Naive thymus-derived CD4-positive, alpha-beta T cell (primary cell): ENCODE results near the gene C1QTNF1. TPM values are rescaled to one million over a fixed set of nuclear protein-coding genes. Genes with fewer than 3 reads are reported as not detected.

Source experiments
- ATAC-seq: fragments of 150-1000 bp; cut with Tn5 transposase; 2 replicates; pipeline ENCODE4 v1.10.0; 2021; ENCODE audit warnings: mild to moderate bottlenecking, moderate library complexity
- CTCF ChIA-PET: fragments of 350-600 bp; sonication (Branson Sonifier 250); formaldehyde crosslinking; loops from one replicate; lab custom pipeline; 2021; ENCODE audit warnings: antibody characterized with exemption; lab: Charles Lee
- POLR2A ChIA-PET: fragments of 350-600 bp; sonication (Branson Sonifier 250); formaldehyde crosslinking; loops from one replicate; lab custom pipeline; 2021; ENCODE audit warnings: antibody characterized with exemption, inconsistent platforms; lab: Charles Lee
- DNase-seq, 9 donors: peaks; one replicate each; pipeline versions ENCODE4 v3.0.0 to v3.0.0-alpha.2; 2020 to 2022; ENCODE audit warnings: mixed read lengths in 1 of 9
- H3K27ac ChIP-seq: one replicate; pipeline ENCODE4 v1.7.0; 2013; ENCODE audit warnings: mild to moderate bottlenecking, low read depth, low read length, moderate library complexity
- H3K27me3 ChIP-seq, 2 donors: one replicate each; pipeline ENCODE4 v1.7.0; 2013; ENCODE audit warnings: low read length in 2 of 2, mild to moderate bottlenecking in 2 of 2, moderate library complexity in 2 of 2; ENCODE audit not compliant: control insufficient read depth in 2 of 2, insufficient read depth in 2 of 2
- H3K36me3 ChIP-seq, 3 experiments: 1 replicate in 2 of 3; 2 replicates in 1 of 3; pipeline ENCODE4 v1.7.0; 2013; ENCODE audit warnings: low read length in 3 of 3, mild to moderate bottlenecking in 3 of 3, moderate library complexity in 1 of 3; ENCODE audit not compliant: insufficient read depth in 3 of 3, control insufficient read depth in 2 of 3
- H3K4me1 ChIP-seq, 2 donors: one replicate each; pipeline ENCODE4 v1.7.0; 2013; ENCODE audit warnings: low read length in 2 of 2, mild to moderate bottlenecking in 2 of 2, moderate library complexity in 1 of 2; ENCODE audit not compliant: control insufficient read depth in 2 of 2, insufficient read depth in 2 of 2
- H3K4me3 ChIP-seq: 2 replicates; pipeline ENCODE4 v1.7.0; 2013; ENCODE audit warnings: mild to moderate bottlenecking, low read length
- H3K9me3 ChIP-seq, 3 experiments: 1 replicate in 2 of 3; 2 replicates in 1 of 3; pipeline ENCODE4 v1.7.0; 2013; ENCODE audit warnings: low read length in 3 of 3; ENCODE audit not compliant: control insufficient read depth in 2 of 3
- H3K27ac Mint-ChIP-seq, 9 donors: one replicate each; pipeline ENCODE4 v1.8.0; 2020 to 2022; ENCODE audit warnings: mixed read lengths in 9 of 9, mild to moderate bottlenecking in 8 of 9, moderate library complexity in 5 of 9, inconsistent platforms in 2 of 9
- H3K27me3 Mint-ChIP-seq, 5 donors: one replicate each; pipeline ENCODE4 v1.8.0; 2021 to 2022; ENCODE audit warnings: mixed read lengths in 5 of 5, mild to moderate bottlenecking in 1 of 5
- H3K36me3 Mint-ChIP-seq, 5 donors: one replicate each; pipeline ENCODE4 v1.8.0; 2020 to 2022; ENCODE audit warnings: mixed read lengths in 5 of 5, mild to moderate bottlenecking in 3 of 5, inconsistent platforms in 1 of 5
- H3K4me1 Mint-ChIP-seq, 7 donors: one replicate each; pipeline ENCODE4 v1.8.0; 2020 to 2022; ENCODE audit warnings: mixed read lengths in 7 of 7, mild to moderate bottlenecking in 3 of 7, inconsistent platforms in 1 of 7
- H3K4me3 Mint-ChIP-seq, 10 donors: one replicate each; pipeline ENCODE4 v1.8.0; 2020 to 2022; ENCODE audit warnings: mild to moderate bottlenecking in 10 of 10, mixed read lengths in 10 of 10, moderate library complexity in 6 of 10, inconsistent platforms in 2 of 10
- H3K9me3 Mint-ChIP-seq, 11 donors: one replicate each; pipeline ENCODE4 v1.8.0; 2020 to 2022; ENCODE audit warnings: mixed read lengths in 11 of 11, mild to moderate bottlenecking in 4 of 11, inconsistent platforms in 1 of 11, moderate library complexity in 1 of 11
- intact Hi-C, 2 donors: fragments of 100-400 bp; cut with micrococcal nuclease; formaldehyde crosslinking; loops; one replicate each; pipeline ENCODE4 v1.15.1; 2023
- polyA plus RNA-seq, 2 donors: library from polyadenylated mRNA; unstranded; fragments of 300-500 nt; fragmentation: Illumina TruSeq; gene quantifications; one replicate each; pipeline ENCODE4 v1.2.3, GENCODE V29; 2021
- total RNA-seq, 6 experiments: library from RNA in 5 of 6; stranded (reverse) in 5 of 6; gene quantifications; 1 replicate in 5 of 6; 2 replicates in 1 of 6; pipeline ENCODE4 v1.2.3 and lab custom pipeline; 2021 to 2026

The C1QTNF1 gene
- total and polyA plus RNA-seq, 7 experiments from 2014 or later = 0.10 TPM; not detected in 6

GRCh38 chr17:79075446-79075750 is 51.4 kb downstream of the C1QTNF1 start:
- DNase-seq (peak in 6 of 9 donors; percentile 22 to 49 (median 44)), ATAC-seq (peak; percentile 23)
- peaks cover 0 to 2% (median 0%) of the 10 kb centered on the region in 5 donors for H3K27me3 Mint-ChIP-seq
- peaks cover 9 to 26% (median 18%) of the 10 kb centered on the region in 7 donors for H3K4me1 Mint-ChIP-seq
- peak overlapping the region; percentile 64 for H3K4me3 ChIP-seq
- peaks cover 8 to 14% of the 10 kb centered on the region in 2 donors for H3K4me1 ChIP-seq
- peak overlapping the region; percentile 85 to 95 (median 90) for H3K4me3 Mint-ChIP-seq
- peaks cover 0 to 26% (median 0%) of the 10 kb centered on the region in 3 experiments for H3K36me3 ChIP-seq
- H3K27ac ChIP-seq = peak overlapping the region; percentile 74
- H3K27ac Mint-ChIP-seq = peak overlapping the region; percentile 53 to 92 (median 88)
- peaks cover under 1 to 18% (median 3%) of the 10 kb centered on the region in 5 donors for H3K36me3 Mint-ChIP-seq
- CTCF ChIA-PET = interaction anchor here (1.7 to 3.0 kb wide), 3 partner anchors 10 to 12 kb away, joined by 6 to 11 read pairs (median 10); no protein-coding TSS in a partner anchor
- no peaks in the 10 kb centered on the region for H3K27me3 ChIP-seq
- no peaks in the 10 kb centered on the region for H3K9me3 ChIP-seq
- POLR2A ChIA-PET = no interaction called here
- no peaks in the 10 kb centered on the region for H3K9me3 Mint-ChIP-seq
- intact Hi-C loops = loop anchor here in 1 of 2 donors (10.0 kb wide), 1 partner anchor 919 kb away; no protein-coding TSS in a partner anchor

DNA sequence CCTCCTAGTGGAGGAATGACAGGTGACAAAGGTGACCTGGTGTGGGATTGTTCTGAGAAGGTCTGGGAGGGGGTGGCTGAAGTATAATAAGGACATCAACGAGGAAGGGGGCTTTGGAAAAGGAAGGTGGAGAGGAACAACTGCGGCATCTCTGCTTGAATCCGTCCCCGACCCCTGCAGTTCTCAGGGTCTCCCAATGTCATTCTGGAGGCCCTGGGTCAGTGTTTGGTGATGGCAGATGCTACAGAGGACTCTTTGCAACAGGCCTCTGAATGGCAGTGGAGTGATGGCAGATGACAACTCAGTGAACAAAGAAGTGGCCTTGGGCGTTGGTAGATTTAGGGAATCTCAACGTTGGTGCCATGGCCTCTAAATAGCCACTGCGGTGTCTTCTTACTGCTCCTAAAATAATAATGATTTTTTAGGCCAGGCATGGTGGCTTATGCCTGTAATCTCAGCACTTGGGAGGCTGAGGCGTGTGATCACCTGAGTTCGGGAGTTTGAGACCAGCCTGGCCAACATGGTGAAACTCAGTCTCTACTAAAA is 52.0 kb downstream of the C1QTNF1 start:
- CTCF ChIA-PET = interaction anchor here (3.0 kb wide), 1 partner anchor 12 kb away, joined by 11 read pairs; no protein-coding TSS in a partner anchor
- Histone ChIP-seq H3K36me3 (peaks cover 0 to 31% (median 0%) of the 10 kb centered on the region in 3 experiments), H3K4me1 (peaks cover 8 to 14% of the 10 kb centered on the region in 2 donors), H3K9me3 (no peaks in the 10 kb centered on the region), H3K4me3 (peak overlapping the region; percentile 64), H3K27me3 (no peaks in the 10 kb centered on the region), H3K27ac (peak overlapping the region; percentile 74)
- intact Hi-C loops = loop anchor here in 1 of 2 donors (10.0 kb wide), 1 partner anchor 919 kb away; no protein-coding TSS in a partner anchor
- peak overlapping the region; percentile 85 to 95 (median 90) for H3K4me3 Mint-ChIP-seq
- H3K4me1 Mint-ChIP-seq = peaks cover 9 to 26% (median 18%) of the 10 kb centered on the region in 7 donors
- ATAC-seq (no peak), DNase-seq (no peak)
- peak overlapping the region; percentile 53 to 92 (median 88) for H3K27ac Mint-ChIP-seq
- peaks cover 5 to 23% (median 6%) of the 10 kb centered on the region in 5 donors for H3K36me3 Mint-ChIP-seq
- POLR2A ChIA-PET = no interaction called here
- H3K9me3 Mint-ChIP-seq = no peaks in the 10 kb centered on the region
- H3K27me3 Mint-ChIP-seq = no peaks in the 10 kb centered on the region

DNA sequence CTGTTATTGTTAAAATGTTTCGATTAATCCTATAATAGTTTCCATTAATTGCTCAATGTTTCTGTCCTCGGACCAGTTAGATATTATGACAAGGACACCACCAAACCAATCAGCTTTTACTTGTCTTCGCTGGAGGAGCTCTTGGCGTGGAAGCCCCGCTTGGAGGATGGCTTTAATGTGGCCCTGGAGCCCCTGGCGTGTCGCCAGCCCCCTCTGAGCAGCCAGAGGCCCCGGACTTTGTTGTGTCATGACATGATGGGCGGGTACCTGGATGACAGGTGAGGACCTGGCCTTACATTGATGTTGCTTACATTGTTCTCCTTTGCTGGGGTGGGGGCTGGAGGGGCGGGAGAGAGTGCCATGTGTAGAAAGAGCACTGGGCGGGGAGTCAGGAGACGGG is 53.6 kb downstream of the C1QTNF1 start:
- H3K36me3 Mint-ChIP-seq = peaks cover 5 to 27% (median 6%) of the 10 kb centered on the region in 5 donors
- ATAC-seq (no peak), DNase-seq (no peak)
- H3K9me3 Mint-ChIP-seq = no peaks in the 10 kb centered on the region
- ChIA-PET POLR2A (no interaction called here), CTCF (no interaction called here)
- H3K36me3 ChIP-seq = peaks cover 0 to 45% (median under 1%) of the 10 kb centered on the region in 3 experiments
- peak overlapping the region in 3 of 9 donors; percentile 5 to 17 (median 9) for H3K27ac Mint-ChIP-seq
- H3K4me3 ChIP-seq = no peak overlapping the region
- H3K27me3 Mint-ChIP-seq = no peaks in the 10 kb centered on the region
- H3K27me3 ChIP-seq = no peaks in the 10 kb centered on the region
- no peaks in the 10 kb centered on the region for H3K9me3 ChIP-seq
- intact Hi-C loops = loop anchor here in 1 of 2 donors (10.0 kb wide), 1 partner anchor 917 kb away; no protein-coding TSS in a partner anchor
- peaks cover 14 to 26% (median 18%) of the 10 kb centered on the region in 7 donors for H3K4me1 Mint-ChIP-seq
- H3K27ac ChIP-seq = peak overlapping the region; percentile 21
- H3K4me1 ChIP-seq = peaks cover 8 to 14% of the 10 kb centered on the region in 2 donors
- H3K4me3 Mint-ChIP-seq = no peak overlapping the region

- ATAC-seq (no peak), DNase-seq (no peak)
- H3K36me3 ChIP-seq = peaks cover 0 to 55% (median 4%) of the 10 kb centered on the region in 3 experiments
- no peaks in the 10 kb centered on the region for H3K9me3 ChIP-seq
- H3K36me3 Mint-ChIP-seq = peaks cover 5 to 27% (median 6%) of the 10 kb centered on the region in 5 donors
- peaks cover 13 to 26% (median 18%) of the 10 kb centered on the region in 7 donors for H3K4me1 Mint-ChIP-seq
- intact Hi-C loops = loop anchor here in 1 of 2 donors (10.0 kb wide), 1 partner anchor 916 kb away; no protein-coding TSS in a partner anchor
- no peak overlapping the region for H3K4me3 ChIP-seq
- POLR2A ChIA-PET = no interaction called here
- H3K27ac Mint-ChIP-seq = peak overlapping the region in 1 of 9 donors; percentile 46
- H3K4me1 ChIP-seq = peaks cover 8 to 14% of the 10 kb centered on the region in 2 donors
- no peaks in the 10 kb centered on the region for H3K9me3 Mint-ChIP-seq
- H3K4me3 Mint-ChIP-seq = no peak overlapping the region
- no peaks in the 10 kb centered on the region for H3K27me3 ChIP-seq
- CTCF ChIA-PET = interaction anchor here (1.3 kb wide), 1 partner anchor 314 kb away, joined by 4 read pairs; no protein-coding TSS in a partner anchor
- H3K27me3 Mint-ChIP-seq = no peaks in the 10 kb centered on the region
- no peak overlapping the region for H3K27ac ChIP-seq
These were observed 54.7 kb downstream of the C1QTNF1 start for GRCh38 chr17:79078476-79079190.

GRCh38 chr17:79079421-79080200 is 55.6 kb downstream of the C1QTNF1 start:
- H3K9me3 Mint-ChIP-seq = no peaks in the 10 kb centered on the region
- no peak overlapping the region for H3K27ac Mint-ChIP-seq
- POLR2A ChIA-PET = no interaction called here
- no peak for ATAC-seq
- CTCF ChIA-PET = interaction anchor here (1.3 to 5.0 kb wide), 2 partner anchors 16 to 313 kb away, joined by 4 to 23 read pairs; no protein-coding TSS in a partner anchor
- H3K4me3 Mint-ChIP-seq = no peak overlapping the region
- no peak for DNase-seq
- peaks cover 10 to 22% (median 15%) of the 10 kb centered on the region in 7 donors for H3K4me1 Mint-ChIP-seq
- Histone ChIP-seq H3K27ac (no peak overlapping the region), H3K4me3 (no peak overlapping the region), H3K9me3 (no peaks in the 10 kb centered on the region), H3K27me3 (no peaks in the 10 kb centered on the region), H3K4me1 (peaks cover 8% of the 10 kb centered on the region in 2 donors), H3K36me3 (peaks cover 0 to 65% (median 4%) of the 10 kb centered on the region in 3 experiments)
- peaks cover 5 to 27% (median 6%) of the 10 kb centered on the region in 5 donors for H3K36me3 Mint-ChIP-seq
- intact Hi-C loops = loop anchor here (10.0 kb wide), 2 partner anchors 625 to 915 kb away; no protein-coding TSS in a partner anchor
- no peaks in the 10 kb centered on the region for H3K27me3 Mint-ChIP-seq

DNA sequence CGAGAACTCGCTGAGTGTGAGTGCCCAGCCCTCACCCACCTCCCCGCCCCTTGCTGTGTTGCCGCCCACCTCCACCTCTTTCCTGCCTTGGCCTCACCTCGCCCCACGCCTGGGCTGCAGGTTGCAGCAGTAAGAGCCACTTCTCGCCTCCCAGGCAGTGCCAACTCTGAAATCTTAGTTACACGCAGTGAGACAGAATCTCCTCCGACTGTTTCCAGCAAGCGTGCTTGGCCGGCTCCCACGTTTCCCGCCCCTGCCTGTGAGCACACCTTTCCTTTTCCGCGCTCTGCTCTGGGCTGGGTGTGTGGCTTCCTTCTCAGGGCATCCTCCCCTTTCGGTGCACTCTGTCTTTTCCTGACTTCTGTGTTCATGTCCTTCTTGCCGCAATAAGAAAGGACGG is 56.4 kb downstream of the C1QTNF1 start:
- Histone ChIP-seq H3K9me3 (no peaks in the 10 kb centered on the region), H3K27me3 (no peaks in the 10 kb centered on the region), H3K27ac (no peak overlapping the region), H3K4me3 (no peak overlapping the region), H3K4me1 (peaks cover 6 to 8% of the 10 kb centered on the region in 2 donors), H3K36me3 (peaks cover 0 to 72% (median 4%) of the 10 kb centered on the region in 3 experiments)
- Mint-ChIP-seq H3K27ac (no peak overlapping the region), H3K4me3 (peak overlapping the region in 1 of 10 donors; percentile 41), H3K27me3 (no peaks in the 10 kb centered on the region), H3K36me3 (peaks cover 5 to 27% (median 6%) of the 10 kb centered on the region in 5 donors), H3K9me3 (no peaks in the 10 kb centered on the region), H3K4me1 (peaks cover 9 to 19% (median 13%) of the 10 kb centered on the region in 7 donors)
- intact Hi-C loops = loop anchor here in 1 of 2 donors (10.0 kb wide), 1 partner anchor 624 kb away; no protein-coding TSS in a partner anchor
- ChIA-PET POLR2A (no interaction called here), CTCF (interaction anchor here (5.0 kb wide), 1 partner anchor 17 kb away, joined by 23 read pairs; no protein-coding TSS in a partner anchor)
- DNase-seq = no peak
- ATAC-seq = no peak
